ENCODE results near the gene FSHB. TPM values are rescaled to one million over a fixed set of nuclear protein-coding genes. Genes with fewer than 3 reads are reported as not detected.

Gene FSHB
- polyA plus RNA-seq, 1 donor from 2014 or later: not detected

DNA sequence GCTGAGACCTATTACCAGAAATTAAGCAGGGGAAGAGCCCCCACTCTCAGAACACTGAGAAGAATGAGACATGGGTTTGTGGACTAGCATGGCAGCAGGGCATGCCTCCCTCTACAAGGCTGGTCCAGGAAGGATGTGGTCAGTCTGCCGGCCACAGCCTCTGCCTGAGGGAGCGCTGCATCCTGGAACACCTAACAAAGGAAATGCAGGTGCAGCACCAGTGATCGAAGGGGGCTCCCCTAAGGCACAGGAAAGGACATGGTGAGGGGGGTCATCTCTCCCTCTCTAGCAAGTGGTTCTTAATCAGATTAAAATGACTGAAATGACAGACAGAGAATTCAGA, 51.4 kb downstream of the FSHB start:
- H4K20me1 ChIP-seq (ENCODE audit: insufficient read depth): no peaks in the 10 kb centered on the region
- H2AFZ ChIP-seq (ENCODE audit: low read depth, low read length): no peak overlapping the region
- H3K27ac ChIP-seq (ENCODE audit: low read length): no peak overlapping the region
- H3K36me3 ChIP-seq (ENCODE audit: insufficient read depth, low read length): no peaks in the 10 kb centered on the region
- H3K4me2 ChIP-seq (ENCODE audit: low read length): no peak overlapping the region
- no peak overlapping the region for H3K4me3 ChIP-seq (ENCODE audit: low read length)
- no peak for TF ChIP-seq POLR2AphosphoS5 (IDR thresholded peaks at IDR 0.05)
- no peaks in the 10 kb centered on the region for H3K9me3 ChIP-seq (ENCODE audit: low read length)
- no peaks in the 10 kb centered on the region for H3K9me2 ChIP-seq (ENCODE audit: insufficient read depth, low read length)
- H3F3A ChIP-seq (ENCODE audit: insufficient read depth, low read length, poor library complexity, severe bottlenecking): no peaks in the 10 kb centered on the region
- no peak overlapping the region for H3K9ac ChIP-seq (ENCODE audit: low read length)
- no peaks in the 10 kb centered on the region for H3K79me2 ChIP-seq (replicated peaks; ENCODE audit: insufficient read depth, low read length)
- no peaks in the 10 kb centered on the region for H3K27me3 ChIP-seq (ENCODE audit: insufficient read depth, low read depth, low read length)

Other genes with a start within 250 kb of the FSHB start
- 2.5 and 5.9 TPM in 2 replicates for gene KCNA4, start 214.0 kb upstream of the FSHB start, polyA plus RNA-seq
- 44.5 and 49.5 TPM in 2 replicates for gene ARL14EP, start 92.1 kb downstream of the FSHB start, polyA plus RNA-seq

All from neural cell (in vitro differentiated cells).